ENCODE data around the gene EFNA1. TPM values are rescaled to one million over a fixed set of nuclear protein-coding genes. Genes with fewer than 3 reads are reported as not detected.
A peak's percentile ranks its signal among the peaks of the same experiment; 100 is the strongest.

The EFNA1 gene
- total RNA-seq, 1 experiment from 2014 or later, result 49.9 TPM

GRCh38 chr1:155171836-155172731, 44.4 kb downstream of the EFNA1 start:
- peak overlapping the region; percentile 93 for H3K9ac ChIP-seq (ENCODE audit: low read length)
- no peak; the same call in 1 of the 2 replicates for ATAC-seq
- H3F3A ChIP-seq (ENCODE audit: low read length, unreplicated experiment), result peaks cover 4% of the 10 kb centered on the region
- H3K4me2 ChIP-seq (ENCODE audit: low read length), result peak overlapping the region; percentile 89
- peak overlapping the region; percentile 83 for H3K4me3 ChIP-seq (ENCODE audit: low read length)
- CTCF ChIA-PET, result interaction anchor here (0.9 to 1.9 kb wide), 6 partner anchors 22 to 121 kb away, joined by 3 to 25 read pairs (median 12); partner anchors contain the start of gene ADAM15
- H3K9me3 ChIP-seq (ENCODE audit: low read length), result no peaks in the 10 kb centered on the region
- H3K27ac ChIP-seq (ENCODE audit: low read length), result peak overlapping the region; percentile 62
- H2AFZ ChIP-seq (ENCODE audit: low read length), result peak overlapping the region; percentile 97
- no peaks in the 10 kb centered on the region for H4K20me1 ChIP-seq (ENCODE audit: low read length)
- H3K36me3 ChIP-seq (ENCODE audit: low read depth, low read length), result peaks cover 8% of the 10 kb centered on the region; the same call in 1 of the 2 replicates
- TF ChIP-seq CTCF (conservative IDR thresholded peaks at IDR 0.05; ENCODE audit: low read depth, low read length) (no peak), EZH2phosphoT487 (IDR thresholded peaks at IDR 0.05; ENCODE audit: borderline replicate concordance, low read length) (no peak), EZH2 (IDR thresholded peaks at IDR 0.05; ENCODE audit: low read length, unreplicated experiment) (no peak)
- H3K9me2 ChIP-seq (replicated peaks; ENCODE audit: low read length), result no peaks in the 10 kb centered on the region
- POLR2A ChIA-PET (ENCODE audit: unreplicated experiment), result interaction anchor here (0.6 to 1.2 kb wide), 4 partner anchors 21 to 76 kb away, joined by 4 to 30 read pairs (median 7); no protein-coding TSS in a partner anchor
- H3K79me2 ChIP-seq (ENCODE audit: low read length), result peaks cover 20% of the 10 kb centered on the region
- no peak for DNase-seq
- peaks cover 26% of the 10 kb centered on the region for H3K4me1 ChIP-seq (ENCODE audit: insufficient read depth, low read length)
- intact Hi-C loops (cut with micrococcal nuclease), result no loop called here
- BruUV-seq (replicated peaks), result no TSS peak
- no peaks in the 10 kb centered on the region for H3K27me3 ChIP-seq (ENCODE audit: low read length)

GRCh38 chr1:155172732-155173477, 45.2 kb downstream of the EFNA1 start, which contains the start of gene KRTCAP2:
Gene KRTCAP2 (minus strand): TSS chr1:155173304. CDS start chr1:155173224, 80 bp downstream.
- Histone ChIP-seq H3F3A (ENCODE audit: low read length, unreplicated experiment) (peaks cover 4% of the 10 kb centered on the region), H3K9ac (ENCODE audit: low read length) (peak within 1 kb of the TSS; percentile 93), H3K79me2 (ENCODE audit: low read length) (peaks cover 20% of the 10 kb centered on the region), H3K4me2 (ENCODE audit: low read length) (peak within 1 kb of the TSS; percentile 89), H3K4me3 (ENCODE audit: low read length) (peak within 1 kb of the TSS; percentile 83), H3K9me2 (replicated peaks; ENCODE audit: low read length) (no peaks in the 10 kb centered on the region), H3K36me3 (ENCODE audit: low read depth, low read length) (peaks cover 8% of the 10 kb centered on the region; the same call in 1 of the 2 replicates), H3K4me1 (ENCODE audit: insufficient read depth, low read length) (peaks cover 29% of the 10 kb centered on the region), H4K20me1 (ENCODE audit: low read length) (no peaks in the 10 kb centered on the region), H2AFZ (ENCODE audit: low read length) (peak within 1 kb of the TSS; percentile 97), H3K9me3 (ENCODE audit: low read length) (no peaks in the 10 kb centered on the region), H3K27ac (ENCODE audit: low read length) (peak within 1 kb of the TSS; percentile 62), H3K27me3 (ENCODE audit: low read length) (no peaks in the 10 kb centered on the region)
- intact Hi-C loops (cut with micrococcal nuclease), result no loop called here
- ATAC-seq (peak; percentile 70), DNase-seq (peak; percentile 99)
- TF ChIP-seq CTCF (conservative IDR thresholded peaks at IDR 0.05; ENCODE audit: low read depth, low read length) (peak; percentile 97), EZH2phosphoT487 (IDR thresholded peaks at IDR 0.05; ENCODE audit: borderline replicate concordance, low read length) (no peak), EZH2 (IDR thresholded peaks at IDR 0.05; ENCODE audit: low read length, unreplicated experiment) (no peak)
- TSS peak; percentile 74 for BruUV-seq (replicated peaks)
- ChIA-PET POLR2A (ENCODE audit: unreplicated experiment) (interaction anchor here (0.5 to 1.2 kb wide), 9 partner anchors 21 to 85 kb away, joined by 3 to 30 read pairs (median 5); partner anchors contain the start of gene THBS3), CTCF (interaction anchor here (0.5 to 1.9 kb wide), 19 partner anchors 17 to 1401 kb away, joined by 3 to 25 read pairs (median 4); partner anchors contain the start of genes ADAM15 and THBS3)

All from PC-3 (cell line).